GM18526 (cell line): ENCODE measurements around the gene C7orf25.

Experiments used
- POLR2A ChIP-seq: IDR thresholded peaks from 3 replicates; pipeline ENCODE4 v1.6.1; 2011; ENCODE audit not compliant: insufficient read length; ENCODE audit errors: extremely low read depth

Gene C7orf25

GRCh38 chr7:42911454-42912447 is at the start of gene C7orf25:
TSS of gene C7orf25 (minus strand) at chr7:42912070. CDS start at chr7:42910900, 1,170 bp downstream.
- peak; percentile 58 for TF ChIP-seq POLR2A

GRCh38 chr7:42961170-42961569 is 49.3 kb upstream of the C7orf25 start:
- TF ChIP-seq POLR2A = no peak

- TF ChIP-seq POLR2A = no peak
Observed at GRCh38 chr7:42960762-42961161, 48.9 kb upstream of the C7orf25 start.

GRCh38 chr7:42959549-42959948 is 47.7 kb upstream of the C7orf25 start:
- TF ChIP-seq POLR2A = no peak

GRCh38 chr7:42956062-42956461 is 44.2 kb upstream of the C7orf25 start:
- TF ChIP-seq POLR2A = no peak

- no peak for TF ChIP-seq POLR2A
Observed at GRCh38 chr7:42953994-42954393, 42.1 kb upstream of the C7orf25 start.

GRCh38 chr7:42952328-42952727 is 40.5 kb upstream of the C7orf25 start:
- no peak for TF ChIP-seq POLR2A

- TF ChIP-seq POLR2A = no peak
Observed at GRCh38 chr7:42950417-42950816, 38.5 kb upstream of the C7orf25 start.

GRCh38 chr7:42947521-42947920 is 35.7 kb upstream of the C7orf25 start:
- TF ChIP-seq POLR2A = no peak

- no peak for TF ChIP-seq POLR2A
Observed at GRCh38 chr7:42946627-42946950, 34.7 kb upstream of the C7orf25 start.

GRCh38 chr7:42945821-42946626 is 34.2 kb upstream of the C7orf25 start:
- no peak for TF ChIP-seq POLR2A

- TF ChIP-seq POLR2A = no peak
Observed at GRCh38 chr7:42940985-42941847, 29.3 kb upstream of the C7orf25 start.

GRCh38 chr7:42939457-42940240 is 27.8 kb upstream of the C7orf25 start:
- TF ChIP-seq POLR2A = no peak

- TF ChIP-seq POLR2A = no peak
Observed at GRCh38 chr7:42935861-42936260, 24.0 kb upstream of the C7orf25 start.

- no peak for TF ChIP-seq POLR2A
Observed at GRCh38 chr7:42934291-42934690, 22.4 kb upstream of the C7orf25 start.
